DND-41 (cell line): ENCODE data around the gene DIABLO.

Experiments used
- ATAC-seq: fragments of 200-7000 bp; cut with Tn5 transposase; 3 replicates; pipeline ENCODE4 v1.9.1; 2021; ENCODE audit warnings: low read depth; ENCODE audit not compliant: insufficient read depth
- DNase-seq: peaks from one replicate; pipeline ENCODE4 v3.0.0-alpha.2; 2020
- H2AFZ ChIP-seq: 2 replicates; pipeline ENCODE4 v1.6.0; 2012; ENCODE audit warnings: low read depth, low read length
- H3K27ac ChIP-seq: 2 replicates; pipeline ENCODE4 v1.5.1; 2012; ENCODE audit warnings: low read length, inconsistent platforms
- H3K27me3 ChIP-seq: fragments of 200-600 bp; sonication (generic); 2 replicates; pipeline ENCODE4 v1.6.0; 2012; ENCODE audit warnings: low read length, mild to moderate bottlenecking, inconsistent platforms; ENCODE audit not compliant: insufficient read depth, poor library complexity
- H3K36me3 ChIP-seq: 2 replicates; pipeline ENCODE4 v1.5.1; 2012; ENCODE audit warnings: low read length, inconsistent platforms; ENCODE audit not compliant: insufficient read depth
- H3K4me1 ChIP-seq: 2 replicates; pipeline ENCODE4 v1.5.1; 2012; ENCODE audit warnings: mild to moderate bottlenecking, low read length; ENCODE audit not compliant: insufficient read depth
- H3K4me2 ChIP-seq: 2 replicates; pipeline ENCODE4 v1.6.0; 2012; ENCODE audit warnings: mild to moderate bottlenecking, moderate library complexity, low read length, inconsistent platforms; ENCODE audit not compliant: insufficient read depth
- H3K4me3 ChIP-seq, 2 experiments: fragments of 200-600 bp in 1 of 2; shearing (Covaris generic) in 1 of 2; 2 replicates each; pipeline ENCODE4 v1.5.1; 2012 to 2016; ENCODE audit warnings: inconsistent platforms in 2 of 2, low read length in 2 of 2, mild to moderate bottlenecking in 2 of 2, low read depth in 1 of 2, moderate library complexity in 1 of 2
- H3K79me2 ChIP-seq: 2 replicates; pipeline ENCODE4 v1.6.0; 2012; ENCODE audit warnings: low read length, inconsistent platforms; ENCODE audit not compliant: insufficient read depth
- H3K9ac ChIP-seq: 2 replicates; pipeline ENCODE4 v1.6.0; 2012; ENCODE audit warnings: low read depth, mild to moderate bottlenecking, inconsistent platforms, low read length, moderate library complexity
- H3K9me3 ChIP-seq: 2 replicates; pipeline ENCODE4 v1.5.1; 2012; ENCODE audit warnings: low read length, moderate library complexity, mild to moderate bottlenecking, inconsistent platforms; ENCODE audit not compliant: insufficient read depth, severe bottlenecking
- H4K20me1 ChIP-seq: 2 replicates; pipeline ENCODE4 v1.6.0; 2012; ENCODE audit warnings: low read length; ENCODE audit not compliant: insufficient read depth
- EZH2 ChIP-seq: IDR thresholded peaks from 3 replicates; pipeline ENCODE4 v1.6.1; 2012; ENCODE audit warnings: borderline replicate concordance, low read depth, mild to moderate bottlenecking, moderate library complexity, low read length, inconsistent platforms; ENCODE audit not compliant: severe bottlenecking
- TF ChIP-seq, protein P1 (sequence below): IDR thresholded peaks from 2 replicates; pipeline ENCODE4 v1.5.1; 2012; ENCODE audit warnings: borderline replicate concordance, low read length, moderate library complexity, mild to moderate bottlenecking; ENCODE audit not compliant: poor library complexity, severe bottlenecking; ENCODE audit errors: extremely low read depth

Gene DIABLO

GRCh38 chr12:122167356-122167925, 58.4 kb downstream of the DIABLO start:
- DNase-seq (no peak), ATAC-seq (no peak)
- no peak overlapping the region for H2AFZ ChIP-seq
- H3K36me3 ChIP-seq: no peaks in the 10 kb centered on the region
- no peaks in the 10 kb centered on the region for H3K4me1 ChIP-seq
- no peaks in the 10 kb centered on the region for H3K27me3 ChIP-seq
- H3K9me3 ChIP-seq: no peaks in the 10 kb centered on the region
- H4K20me1 ChIP-seq: no peaks in the 10 kb centered on the region
- H3K27ac ChIP-seq: no peak overlapping the region
- no peaks in the 10 kb centered on the region for H3K79me2 ChIP-seq
- no peak overlapping the region for H3K4me3 ChIP-seq
- H3K4me2 ChIP-seq: no peak overlapping the region
- H3K9ac ChIP-seq: no peak overlapping the region
- TF ChIP-seq EZH2: no peak
- TF ChIP-seq, protein P1, sequence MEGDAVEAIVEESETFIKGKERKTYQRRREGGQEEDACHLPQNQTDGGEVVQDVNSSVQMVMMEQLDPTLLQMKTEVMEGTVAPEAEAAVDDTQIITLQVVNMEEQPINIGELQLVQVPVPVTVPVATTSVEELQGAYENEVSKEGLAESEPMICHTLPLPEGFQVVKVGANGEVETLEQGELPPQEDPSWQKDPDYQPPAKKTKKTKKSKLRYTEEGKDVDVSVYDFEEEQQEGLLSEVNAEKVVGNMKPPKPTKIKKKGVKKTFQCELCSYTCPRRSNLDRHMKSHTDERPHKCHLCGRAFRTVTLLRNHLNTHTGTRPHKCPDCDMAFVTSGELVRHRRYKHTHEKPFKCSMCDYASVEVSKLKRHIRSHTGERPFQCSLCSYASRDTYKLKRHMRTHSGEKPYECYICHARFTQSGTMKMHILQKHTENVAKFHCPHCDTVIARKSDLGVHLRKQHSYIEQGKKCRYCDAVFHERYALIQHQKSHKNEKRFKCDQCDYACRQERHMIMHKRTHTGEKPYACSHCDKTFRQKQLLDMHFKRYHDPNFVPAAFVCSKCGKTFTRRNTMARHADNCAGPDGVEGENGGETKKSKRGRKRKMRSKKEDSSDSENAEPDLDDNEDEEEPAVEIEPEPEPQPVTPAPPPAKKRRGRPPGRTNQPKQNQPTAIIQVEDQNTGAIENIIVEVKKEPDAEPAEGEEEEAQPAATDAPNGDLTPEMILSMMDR: no peak

DNA sequence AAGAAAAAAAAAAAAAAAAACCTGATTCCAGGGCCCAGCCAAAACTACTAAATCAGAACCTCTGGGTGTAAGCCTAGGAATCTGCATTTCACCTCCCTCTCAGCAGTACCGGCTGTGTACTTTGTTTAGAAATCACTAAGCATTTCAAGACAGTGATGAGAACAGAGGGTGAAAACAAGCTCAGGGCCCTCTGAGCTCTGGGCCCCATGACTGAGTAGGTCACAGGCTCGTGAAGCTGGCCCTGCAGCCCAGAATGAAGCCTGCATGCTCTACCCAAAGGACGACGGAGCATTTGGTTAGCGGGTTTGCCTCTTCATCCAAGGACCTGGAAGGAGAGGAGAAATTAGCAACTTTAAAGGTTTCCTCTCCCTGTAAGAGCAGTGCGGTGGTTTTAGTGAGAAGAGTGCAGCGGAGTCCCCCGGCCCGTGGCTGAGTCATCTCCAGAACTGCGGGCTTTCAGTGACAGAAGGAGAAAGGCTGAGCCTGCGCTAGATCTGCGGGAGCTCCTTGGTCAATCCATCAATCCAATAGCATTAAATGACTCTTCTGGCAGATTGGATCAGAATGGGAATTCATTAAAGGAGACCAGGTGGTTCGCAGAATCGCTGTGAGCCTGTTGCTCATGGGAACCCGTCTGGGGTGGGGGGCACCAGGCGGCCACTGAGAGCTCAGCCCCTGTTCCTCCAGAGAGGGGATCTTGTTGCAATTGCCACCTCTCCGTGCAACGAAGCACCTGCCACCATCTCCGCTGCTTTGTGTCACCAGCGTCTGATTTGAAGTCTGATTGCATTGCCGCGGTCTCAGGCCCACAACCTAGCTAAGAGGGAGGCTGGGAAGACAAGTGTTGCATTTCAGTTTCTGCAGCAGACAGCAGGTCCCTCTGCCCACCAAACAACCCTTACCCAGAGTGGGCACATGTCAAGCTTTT, 59.2 kb downstream of the DIABLO start:
- Histone ChIP-seq H3K9me3 (no peaks in the 10 kb centered on the region), H3K36me3 (no peaks in the 10 kb centered on the region), H3K27me3 (no peaks in the 10 kb centered on the region), H2AFZ (no peak overlapping the region), H3K4me1 (no peaks in the 10 kb centered on the region), H3K4me3 (no peak overlapping the region), H3K79me2 (no peaks in the 10 kb centered on the region), H3K9ac (no peak overlapping the region), H3K27ac (no peak overlapping the region), H3K4me2 (no peak overlapping the region), H4K20me1 (no peaks in the 10 kb centered on the region)
- TF ChIP-seq EZH2: no peak
- TF ChIP-seq, protein P1: no peak
- ATAC-seq (no peak), DNase-seq (no peak)

DNA sequence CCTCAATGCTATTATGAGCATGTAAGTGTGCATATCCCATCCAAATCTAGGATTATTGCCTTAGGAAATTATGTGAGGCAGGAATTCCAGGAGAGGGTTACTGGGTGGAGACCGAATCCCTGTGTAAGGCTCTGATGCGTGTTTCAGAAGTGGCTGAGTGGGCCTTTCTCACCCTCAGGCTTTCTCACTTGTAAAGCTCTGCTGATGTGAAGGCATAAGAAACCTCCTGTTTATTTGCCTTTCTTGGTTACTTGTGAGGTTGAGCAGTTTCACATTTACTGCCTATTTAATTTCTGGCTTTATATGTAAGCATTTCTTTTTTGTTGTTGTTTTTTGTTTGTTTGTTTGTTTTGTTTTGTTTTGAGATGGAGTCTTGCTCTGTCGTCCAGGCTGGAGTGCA, 62.9 kb downstream of the DIABLO start:
- no peak overlapping the region for H3K9ac ChIP-seq
- TF ChIP-seq, protein P1: no peak
- no peak for TF ChIP-seq EZH2
- ATAC-seq (no peak), DNase-seq (no peak)
- no peaks in the 10 kb centered on the region for H4K20me1 ChIP-seq
- no peaks in the 10 kb centered on the region for H3K27me3 ChIP-seq
- no peak overlapping the region for H3K4me3 ChIP-seq
- H3K9me3 ChIP-seq: no peaks in the 10 kb centered on the region
- H3K4me2 ChIP-seq: no peak overlapping the region
- no peaks in the 10 kb centered on the region for H3K36me3 ChIP-seq
- no peaks in the 10 kb centered on the region for H3K4me1 ChIP-seq
- H2AFZ ChIP-seq: no peak overlapping the region
- H3K27ac ChIP-seq: no peak overlapping the region
- no peaks in the 10 kb centered on the region for H3K79me2 ChIP-seq
